ENCODE measurements around the gene CACNA2D1. TPM values are rescaled to one million over a fixed set of nuclear protein-coding genes. Genes with fewer than 3 reads are reported as not detected.

The CACNA2D1 gene
- total and polyA plus RNA-seq, 8 donors: 1.8 to 72.7 (median 5.7) TPM

GRCh38 chr7:82376739-82377138, 66.8 kb downstream of the CACNA2D1 start:
- TF ChIP-seq POLR2A (IDR thresholded peaks at IDR 0.05): no peak
- no peak for TF ChIP-seq EP300 (IDR thresholded peaks at IDR 0.05)
- TF ChIP-seq POLR2AphosphoS5 (IDR thresholded peaks at IDR 0.05): no peak
- no peak for TF ChIP-seq CTCF (IDR thresholded peaks at IDR 0.05)
- no peaks in the 10 kb centered on the region for H3K36me3 ChIP-seq
- DNase-seq: no peak
- H3K9me3 ChIP-seq: no peaks in the 10 kb centered on the region
- H3K4me1 ChIP-seq: no peaks in the 10 kb centered on the region
- no peak overlapping the region for H3K27ac ChIP-seq
- no peak overlapping the region for H3K4me3 ChIP-seq
- intact Hi-C loops (cut with DNase I; ENCODE audit: low total_unique reads): no loop called here
- H3K27me3 ChIP-seq: no peaks in the 10 kb centered on the region
- WGBS, 5 donors: 61 to 69% (median 61%) methylated on average over 2 of the region's 2 CpGs

GRCh38 chr7:82375713-82376112, 67.9 kb downstream of the CACNA2D1 start:
- Histone ChIP-seq H3K4me3 (no peak overlapping the region), H3K27me3 (no peaks in the 10 kb centered on the region), H3K9me3 (no peaks in the 10 kb centered on the region), H3K36me3 (no peaks in the 10 kb centered on the region), H3K27ac (no peak overlapping the region), H3K4me1 (no peaks in the 10 kb centered on the region)
- TF ChIP-seq CTCF (IDR thresholded peaks at IDR 0.05) (no peak), EP300 (IDR thresholded peaks at IDR 0.05) (no peak), POLR2A (IDR thresholded peaks at IDR 0.05) (no peak), POLR2AphosphoS5 (IDR thresholded peaks at IDR 0.05) (no peak)
- no peak for DNase-seq
- intact Hi-C loops (cut with DNase I; ENCODE audit: low total_unique reads): no loop called here
- WGBS, 5 donors: 56 to 73% (median 62%) methylated on average over 3 of the region's 3 CpGs

- no peaks in the 10 kb centered on the region for H3K9me3 ChIP-seq
- H3K36me3 ChIP-seq: no peaks in the 10 kb centered on the region
- DNase-seq: no peak
- intact Hi-C loops (cut with DNase I; ENCODE audit: low total_unique reads): no loop called here
- 90 to 100% (median 94%) methylated on average over 1 of the region's 1 CpG for WGBS, 5 donors
- H3K4me3 ChIP-seq: no peak overlapping the region
- H3K27me3 ChIP-seq: no peaks in the 10 kb centered on the region
- TF ChIP-seq CTCF (IDR thresholded peaks at IDR 0.05): no peak
- TF ChIP-seq POLR2AphosphoS5 (IDR thresholded peaks at IDR 0.05): no peak
- no peak for TF ChIP-seq POLR2A (IDR thresholded peaks at IDR 0.05)
- TF ChIP-seq EP300 (IDR thresholded peaks at IDR 0.05): no peak
- no peaks in the 10 kb centered on the region for H3K4me1 ChIP-seq
- H3K27ac ChIP-seq: no peak overlapping the region
Measured at GRCh38 chr7:82375129-82375528, 68.4 kb downstream of the CACNA2D1 start.

GRCh38 chr7:82373926-82374635, 69.5 kb downstream of the CACNA2D1 start:
- Histone ChIP-seq H3K27ac (no peak overlapping the region), H3K27me3 (no peaks in the 10 kb centered on the region), H3K9me3 (no peaks in the 10 kb centered on the region), H3K4me1 (no peaks in the 10 kb centered on the region), H3K36me3 (no peaks in the 10 kb centered on the region), H3K4me3 (no peak overlapping the region)
- TF ChIP-seq POLR2A (IDR thresholded peaks at IDR 0.05) (no peak), EP300 (IDR thresholded peaks at IDR 0.05) (no peak)
- intact Hi-C loops (cut with DNase I; ENCODE audit: low total_unique reads): no loop called here
- WGBS, 5 donors: 59 to 67% (median 66%) methylated on average over 7 of the region's 7 CpGs
- DNase-seq: peak in 1 of 2 donors; percentile 19

- Histone ChIP-seq H3K36me3 (no peaks in the 10 kb centered on the region), H3K9me3 (no peaks in the 10 kb centered on the region), H3K4me3 (no peak overlapping the region), H3K27me3 (no peaks in the 10 kb centered on the region), H3K4me1 (no peaks in the 10 kb centered on the region), H3K27ac (no peak overlapping the region)
- intact Hi-C loops (cut with DNase I; ENCODE audit: low total_unique reads): no loop called here
- 87 to 98% (median 96%) methylated on average over 2 of the region's 2 CpGs for WGBS, 5 donors
- DNase-seq: no peak
- no peak for TF ChIP-seq POLR2AphosphoS5 (IDR thresholded peaks at IDR 0.05)
- TF ChIP-seq POLR2A (IDR thresholded peaks at IDR 0.05): no peak
- TF ChIP-seq CTCF (IDR thresholded peaks at IDR 0.05): no peak
- no peak for TF ChIP-seq EP300 (IDR thresholded peaks at IDR 0.05)
Measured at GRCh38 chr7:82364671-82365070, 78.9 kb downstream of the CACNA2D1 start.
